A549 (cell line): ENCODE data around the gene EFCAB14. TPM values are rescaled to one million over a fixed set of nuclear protein-coding genes. Genes with fewer than 3 reads are reported as not detected.

Experiments used
- ATAC-seq, 2 experiments: fragments of 200-7000 bp in 1 of 2; fragments of >200 bp in 1 of 2; cut with Nextera tagmentation in 1 of 2; cut with Tn5 transposase in 1 of 2; 3 replicates each; pipeline versions ENCODE4 v1.8.0 to v1.9.1; 2018 to 2020; ENCODE audit warnings: mild to moderate bottlenecking in 1 of 2, moderate library complexity in 1 of 2
- CTCF ChIA-PET: fragments of 300-600 bp; sonication (Branson Sonifier 250); formaldehyde crosslinking; extraction: SDS; loops from one replicate; lab custom pipeline; 2021; ENCODE audit warnings: antibody characterized with exemption, inconsistent platforms; lab: Yijun Ruan, JAX
- POLR2A ChIA-PET: fragments of 350-600 bp; formaldehyde crosslinking; extraction: SDS; loops from one replicate; lab custom pipeline; 2021; ENCODE audit warnings: antibody characterized with exemption, inconsistent platforms; lab: Yijun Ruan, JAX
- DNase-seq, 2 experiments: peaks; one replicate each; pipeline versions ENCODE4 v3.0.0 to v3.0.0-alpha.2; 2011 to 2016; ENCODE audit warnings: low read depth in 1 of 2, low spot score in 1 of 2
- FAIRE-seq: peaks from 2 replicates; lab custom pipeline; 2011; peaks lifted over from hg19 to GRCh38; lab: Jason Lieb, UNC
- H3K27ac ChIP-seq, 2 experiments: fragments of >200 bp; sonication (Bioruptor Twin); formaldehyde crosslinking; 3 replicates each; pipeline ENCODE4 v1.5.1; 2016 to 2017
- H3K4me1 ChIP-seq: fragments of >200 bp; sonication (Bioruptor Twin); formaldehyde crosslinking; 3 replicates; pipeline ENCODE4 v1.6.1; 2016
- H3K4me2 ChIP-seq: fragments of >200 bp; sonication (Bioruptor Twin); formaldehyde crosslinking; 3 replicates; pipeline ENCODE4 v1.6.1; 2016
- H3K4me3 ChIP-seq: fragments of >200 bp; sonication (Bioruptor Twin); formaldehyde crosslinking; 3 replicates; pipeline ENCODE4 v1.5.1; 2016
- H3K9me3 ChIP-seq: fragments of >200 bp; sonication (Bioruptor Twin); formaldehyde crosslinking; 3 replicates; pipeline ENCODE4 v1.6.1; 2016
- BHLHE40 ChIP-seq: IDR thresholded peaks from 2 replicates; pipeline ENCODE4 v1.6.1; 2012; ENCODE audit warnings: low read depth, low read length, inconsistent platforms
- CBX8 ChIP-seq: fragments of 200-600 bp; sonication (generic); IDR thresholded peaks from 2 replicates; pipeline ENCODE4 v1.6.1; 2016
- CEBPB ChIP-seq, 2 experiments: fragments of >200 bp in 1 of 2; sonication (Bioruptor Twin) in 1 of 2; formaldehyde crosslinking in 1 of 2; IDR thresholded peaks; 2 replicates each; pipeline ENCODE4 v1.6.1; 2012 to 2016
- CHD2 ChIP-seq: fragments of 150-350 bp; IDR thresholded peaks from 2 replicates; pipeline ENCODE4 v1.6.1; 2014; ENCODE audit warnings: low read length; ENCODE audit not compliant: partially characterized antibody
- EP300 ChIP-seq, 2 experiments: fragments of >200 bp; sonication (Bioruptor Twin); formaldehyde crosslinking; IDR thresholded peaks; 2 replicates in 1 of 2; 3 replicates in 1 of 2; pipeline ENCODE4 v1.6.1; 2016 to 2017
- FOSL2 ChIP-seq, 2 experiments: fragments of 450-650 bp in 1 of 2; fragments of >200 bp in 1 of 2; sonication (Bioruptor Twin) in 1 of 2; formaldehyde crosslinking; IDR thresholded peaks; 2 replicates each; pipeline versions ENCODE4 v1.5.0 to v1.6.1; 2016 to 2020; ENCODE audit warnings: mild to moderate bottlenecking in 1 of 2, moderate library complexity in 1 of 2
- HDAC2 ChIP-seq: fragments of 200-600 bp; sonication (generic); IDR thresholded peaks from 2 replicates; pipeline ENCODE4 v1.6.1; 2016
- HOXB13 ChIP-seq: fragments of 250-450 bp; sonication (Bioruptor Pico); IDR thresholded peaks from 2 replicates; pipeline ENCODE4 v1.5.0; 2020; ENCODE audit warnings: low read depth, mild to moderate bottlenecking, moderate library complexity
- HOXB5 ChIP-seq: fragments of 250-450 bp; sonication (Bioruptor Pico); IDR thresholded peaks from 2 replicates; pipeline ENCODE4 v1.5.0; 2020; ENCODE audit warnings: mild to moderate bottlenecking, moderate library complexity
- JUN ChIP-seq, 2 experiments: fragments of >200 bp; sonication (Bioruptor Twin); formaldehyde crosslinking; IDR thresholded peaks; 2 replicates in 1 of 2; 3 replicates in 1 of 2; pipeline ENCODE4 v1.6.1; 2016 to 2017
- JUNB ChIP-seq: fragments of >200 bp; sonication (Bioruptor Twin); formaldehyde crosslinking; IDR thresholded peaks from 2 replicates; pipeline ENCODE4 v1.6.1; 2016
- KDM5A ChIP-seq: fragments of 200-600 bp; sonication (generic); IDR thresholded peaks from 2 replicates; pipeline ENCODE4 v1.6.1; 2016; ENCODE audit warnings: antibody characterized with exemption, mild to moderate bottlenecking
- MAFK ChIP-seq: fragments of 450-650 bp; IDR thresholded peaks from 2 replicates; pipeline ENCODE4 v1.6.1; 2014; ENCODE audit not compliant: partially characterized antibody
- MYC ChIP-seq: IDR thresholded peaks from 2 replicates; pipeline ENCODE4 v1.6.1; 2012; ENCODE audit warnings: mild to moderate bottlenecking, inconsistent platforms, low read length, improper control_type of control experiment, borderline replicate concordance
- NFE2L2 ChIP-seq: fragments of 150-350 bp; conservative IDR thresholded peaks from 2 replicates; pipeline ENCODE4 v1.6.1; 2014; ENCODE audit warnings: low read length
- NR3C1 ChIP-seq: fragments of >200 bp; sonication (Bioruptor Twin); formaldehyde crosslinking; IDR thresholded peaks from 3 replicates; pipeline ENCODE4 v1.6.1; 2017
- RFX5 ChIP-seq: fragments of 450-650 bp; IDR thresholded peaks from 2 replicates; pipeline ENCODE4 v1.7.1; 2014; ENCODE audit warnings: antibody characterized with exemption, mild to moderate bottlenecking, moderate library complexity
- SREBF2 ChIP-seq: fragments of 450-650 bp; IDR thresholded peaks from 2 replicates; pipeline ENCODE4 v1.6.1; 2014; ENCODE audit warnings: mild to moderate bottlenecking, moderate library complexity
- TP53 ChIP-seq: fragments of 250-450 bp; sonication (Bioruptor Pico); IDR thresholded peaks from 2 replicates; pipeline ENCODE4 v1.5.0; 2021; ENCODE audit warnings: mild to moderate bottlenecking, moderate library complexity
- WGBS: methylation state at CpG from one replicate; pipeline ENCODE4 v1.1.6; 2017; ENCODE audit errors: missing lambda C conversion rate; 5-methylcytosine and 5-hydroxymethylcytosine counted together
- polyA plus RNA-seq, 4 experiments: library from polyadenylated mRNA; depleted of rRNA in 3 of 4; stranded (reverse); fragments of >200 nt; fragmentation: RNase III in 1 of 4; extraction: RNeasy Plus Mini Kit Qiagen cat#74134 plus additional on column Dnase treatment in 1 of 4; gene quantifications; 2 replicates in 3 of 4; 3 replicates in 1 of 4; pipeline ENCODE4 v1.2.3, GENCODE V29; 2011 to 2017
- TF ChIP-seq, protein P1 (sequence below): IDR thresholded peaks from 2 replicates; pipeline ENCODE4 v1.6.1; 2012; ENCODE audit warnings: low read depth, borderline replicate concordance
- TF ChIP-seq, protein P2 (sequence below): fragments of 150-350 bp; IDR thresholded peaks from 2 replicates; pipeline ENCODE4 v1.6.1; 2014; ENCODE audit warnings: low read depth, mild to moderate bottlenecking, low read length
- TF ChIP-seq, protein P3 (sequence below): IDR thresholded peaks from 2 replicates; pipeline ENCODE4 v1.6.1; 2012
- TF ChIP-seq, protein P4 (sequence below): fragments of 250-450 bp; sonication (Bioruptor Pico); IDR thresholded peaks from 2 replicates; pipeline ENCODE4 v1.5.0; 2021; ENCODE audit warnings: mild to moderate bottlenecking, moderate library complexity, borderline replicate concordance
- TF ChIP-seq, protein P5 (sequence below): IDR thresholded peaks from 2 replicates; pipeline ENCODE4 v1.6.1; 2012
- TF ChIP-seq, protein P6 (sequence below): fragments of 250-450 bp; sonication (Bioruptor Pico); IDR thresholded peaks from 2 replicates; pipeline ENCODE4 v1.5.0; 2020; ENCODE audit warnings: low read depth, mild to moderate bottlenecking, moderate library complexity

EFCAB14 gene
- polyA plus RNA-seq, 2 of the 4 experiments (the other 2 are of a cell fraction): 18.0 to 41.4 TPM

DNA sequence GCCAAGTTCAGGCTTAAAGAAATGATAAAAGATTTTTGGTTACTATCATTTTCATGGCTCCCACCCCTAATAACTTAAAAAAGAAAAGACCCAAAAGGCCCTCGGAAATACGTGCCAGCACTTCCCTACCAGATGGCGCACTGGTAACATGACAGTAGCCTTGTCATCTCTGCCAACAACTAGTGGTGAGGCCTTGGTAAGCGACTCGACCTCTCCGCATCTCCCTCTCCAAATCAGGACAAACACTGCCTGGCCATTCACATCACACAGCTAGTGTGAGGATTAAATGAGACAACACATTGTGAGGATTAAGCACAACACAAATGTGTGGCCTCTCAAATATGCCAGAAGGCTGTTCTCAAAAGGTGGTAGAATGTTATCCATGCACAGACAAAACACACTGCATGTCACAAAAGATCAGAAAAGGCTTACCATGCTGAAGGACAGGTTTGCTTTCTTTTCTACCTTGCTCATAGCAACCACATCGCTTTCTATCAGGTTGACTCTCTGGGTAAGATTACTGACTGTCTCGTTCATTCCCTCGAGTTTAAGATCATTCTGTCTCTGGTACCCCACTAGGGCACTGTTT lies 30.9 kb downstream of the EFCAB14 start:
- WGBS: 95% methylated on average over 9 of the region's 9 CpGs
- FAIRE-seq (no peak), ATAC-seq (no peak), DNase-seq (no peak)
- H3K4me3 ChIP-seq: no peak overlapping the region
- ChIA-PET CTCF (no interaction called here), POLR2A (no interaction called here)
- H3K9me3 ChIP-seq: no peaks in the 10 kb centered on the region
- no peaks in the 10 kb centered on the region for H3K4me1 ChIP-seq
- TF ChIP-seq CEBPB (IDR thresholded peaks at IDR 0.05) (no peak), CHD2 (no peak), HOXB13 (CRISPR knock-in tag) (no peak), MYC (no peak), JUN (IDR thresholded peaks at IDR 0.05) (no peak), NR3C1 (no peak), FOSL2 (IDR thresholded peaks at IDR 0.05) (no peak), FOSL2 (CRISPR knock-in tag; IDR thresholded peaks at IDR 0.05) (no peak), TP53 (CRISPR knock-in tag) (no peak), RFX5 (no peak), KDM5A (no peak), HDAC2 (no peak), BHLHE40 (no peak)
- TF ChIP-seq, protein P1, sequence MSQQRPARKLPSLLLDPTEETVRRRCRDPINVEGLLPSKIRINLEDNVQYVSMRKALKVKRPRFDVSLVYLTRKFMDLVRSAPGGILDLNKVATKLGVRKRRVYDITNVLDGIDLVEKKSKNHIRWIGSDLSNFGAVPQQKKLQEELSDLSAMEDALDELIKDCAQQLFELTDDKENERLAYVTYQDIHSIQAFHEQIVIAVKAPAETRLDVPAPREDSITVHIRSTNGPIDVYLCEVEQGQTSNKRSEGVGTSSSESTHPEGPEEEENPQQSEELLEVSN: no peak
- TF ChIP-seq, protein P2, sequence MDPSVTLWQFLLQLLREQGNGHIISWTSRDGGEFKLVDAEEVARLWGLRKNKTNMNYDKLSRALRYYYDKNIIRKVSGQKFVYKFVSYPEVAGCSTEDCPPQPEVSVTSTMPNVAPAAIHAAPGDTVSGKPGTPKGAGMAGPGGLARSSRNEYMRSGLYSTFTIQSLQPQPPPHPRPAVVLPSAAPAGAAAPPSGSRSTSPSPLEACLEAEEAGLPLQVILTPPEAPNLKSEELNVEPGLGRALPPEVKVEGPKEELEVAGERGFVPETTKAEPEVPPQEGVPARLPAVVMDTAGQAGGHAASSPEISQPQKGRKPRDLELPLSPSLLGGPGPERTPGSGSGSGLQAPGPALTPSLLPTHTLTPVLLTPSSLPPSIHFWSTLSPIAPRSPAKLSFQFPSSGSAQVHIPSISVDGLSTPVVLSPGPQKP: no peak
- TF ChIP-seq, protein P3, sequence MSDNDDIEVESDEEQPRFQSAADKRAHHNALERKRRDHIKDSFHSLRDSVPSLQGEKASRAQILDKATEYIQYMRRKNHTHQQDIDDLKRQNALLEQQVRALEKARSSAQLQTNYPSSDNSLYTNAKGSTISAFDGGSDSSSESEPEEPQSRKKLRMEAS: no peak
- TF ChIP-seq, protein P4, sequence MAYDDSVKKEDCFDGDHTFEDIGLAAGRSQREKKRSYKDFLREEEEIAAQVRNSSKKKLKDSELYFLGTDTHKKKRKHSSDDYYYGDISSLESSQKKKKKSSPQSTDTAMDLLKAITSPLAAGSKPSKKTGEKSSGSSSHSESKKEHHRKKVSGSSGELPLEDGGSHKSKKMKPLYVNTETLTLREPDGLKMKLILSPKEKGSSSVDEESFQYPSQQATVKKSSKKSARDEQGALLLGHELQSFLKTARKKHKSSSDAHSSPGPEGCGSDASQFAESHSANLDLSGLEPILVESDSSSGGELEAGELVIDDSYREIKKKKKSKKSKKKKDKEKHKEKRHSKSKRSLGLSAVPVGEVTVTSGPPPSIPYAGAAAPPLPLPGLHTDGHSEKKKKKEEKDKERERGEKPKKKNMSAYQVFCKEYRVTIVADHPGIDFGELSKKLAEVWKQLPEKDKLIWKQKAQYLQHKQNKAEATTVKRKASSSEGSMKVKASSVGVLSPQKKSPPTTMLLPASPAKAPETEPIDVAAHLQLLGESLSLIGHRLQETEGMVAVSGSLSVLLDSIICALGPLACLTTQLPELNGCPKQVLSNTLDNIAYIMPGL (CRISPR knock-in tag): no peak
- H3K27ac ChIP-seq: no peak overlapping the region
- no peak overlapping the region for H3K4me2 ChIP-seq

DNA sequence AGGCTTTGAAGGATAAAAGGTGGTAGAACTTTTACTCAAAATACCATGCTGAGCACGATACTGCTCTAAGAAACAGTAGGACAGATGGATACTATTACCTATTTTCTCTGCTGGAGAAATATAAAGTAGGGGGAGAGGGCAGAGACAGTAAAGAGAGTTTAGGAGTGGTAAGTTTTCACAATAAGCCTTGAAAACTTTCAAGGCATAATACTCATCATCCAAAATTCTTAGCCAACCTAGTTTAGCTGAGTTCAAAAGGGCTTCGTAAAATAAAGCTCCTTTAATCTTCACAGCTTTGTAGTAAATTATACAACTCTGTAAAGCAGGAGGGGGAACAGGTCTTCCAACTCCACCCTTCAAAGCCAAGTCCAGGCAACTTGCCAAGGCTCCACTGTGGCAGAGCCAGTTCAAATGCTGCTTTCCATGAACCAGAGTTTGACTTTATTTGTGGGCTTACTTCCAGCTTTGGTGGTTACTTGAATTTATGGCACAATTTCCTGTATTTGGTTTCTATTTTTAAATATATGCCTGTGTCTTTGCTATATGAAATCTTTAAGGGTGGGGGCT lies 31.7 kb downstream of the EFCAB14 start:
- H3K4me2 ChIP-seq: no peak overlapping the region
- H3K4me1 ChIP-seq: no peaks in the 10 kb centered on the region
- FAIRE-seq (no peak), DNase-seq (no peak), ATAC-seq (no peak)
- no peak overlapping the region for H3K4me3 ChIP-seq
- POLR2A ChIA-PET: no interaction called here
- H3K27ac ChIP-seq: no peak overlapping the region
- WGBS: 84% methylated on average over 2 of the region's 2 CpGs
- no peaks in the 10 kb centered on the region for H3K9me3 ChIP-seq
- CTCF ChIA-PET: no interaction called here
- TF ChIP-seq SREBF2: no peak
- TF ChIP-seq MAFK: no peak
- TF ChIP-seq NFE2L2: no peak
- TF ChIP-seq KDM5A: no peak
- TF ChIP-seq EP300 (IDR thresholded peaks at IDR 0.05): no peak
- TF ChIP-seq RFX5: no peak
- TF ChIP-seq JUNB: no peak
- TF ChIP-seq CBX8: no peak
- no peak for TF ChIP-seq HOXB13 (CRISPR knock-in tag)
- TF ChIP-seq, protein P2: no peak
- TF ChIP-seq, protein P5, sequence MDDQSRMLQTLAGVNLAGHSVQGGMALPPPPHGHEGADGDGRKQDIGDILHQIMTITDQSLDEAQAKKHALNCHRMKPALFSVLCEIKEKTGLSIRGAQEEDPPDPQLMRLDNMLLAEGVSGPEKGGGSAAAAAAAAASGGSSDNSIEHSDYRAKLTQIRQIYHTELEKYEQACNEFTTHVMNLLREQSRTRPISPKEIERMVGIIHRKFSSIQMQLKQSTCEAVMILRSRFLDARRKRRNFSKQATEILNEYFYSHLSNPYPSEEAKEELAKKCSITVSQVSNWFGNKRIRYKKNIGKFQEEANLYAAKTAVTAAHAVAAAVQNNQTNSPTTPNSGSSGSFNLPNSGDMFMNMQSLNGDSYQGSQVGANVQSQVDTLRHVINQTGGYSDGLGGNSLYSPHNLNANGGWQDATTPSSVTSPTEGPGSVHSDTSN: no peak
- TF ChIP-seq BHLHE40: no peak
- TF ChIP-seq HOXB5 (CRISPR knock-in tag): no peak
- TF ChIP-seq, protein P6, sequence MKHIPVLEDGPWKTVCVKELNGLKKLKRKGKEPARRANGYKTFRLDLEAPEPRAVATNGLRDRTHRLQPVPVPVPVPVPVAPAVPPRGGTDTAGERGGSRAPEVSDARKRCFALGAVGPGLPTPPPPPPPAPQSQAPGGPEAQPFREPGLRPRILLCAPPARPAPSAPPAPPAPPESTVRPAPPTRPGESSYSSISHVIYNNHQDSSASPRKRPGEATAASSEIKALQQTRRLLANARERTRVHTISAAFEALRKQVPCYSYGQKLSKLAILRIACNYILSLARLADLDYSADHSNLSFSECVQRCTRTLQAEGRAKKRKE (CRISPR knock-in tag): no peak
- TF ChIP-seq, all 56 proteins: peak for 0
